Ovary (tissue), 3 donors: Measurements from ENCODE around the gene ZNFX1.

Source experiments
- CTCF ChIP-seq, 3 donors: fragments of 450-650 bp in 2 of 3; fragments of 200-600 bp in 1 of 3; IDR thresholded peaks; one replicate each; pipeline versions ENCODE4 v1.5.1 to v1.8.0; 2016 to 2022; ENCODE audit warnings: antibody characterized with exemption in 3 of 3, mild to moderate bottlenecking in 1 of 3
- EP300 ChIP-seq: sonication (generic); formaldehyde crosslinking; IDR thresholded peaks from one replicate; pipeline ENCODE4 v1.6.1; 2017; ENCODE audit warnings: antibody characterized with exemption
- POLR2A ChIP-seq: fragments of 450-650 bp; IDR thresholded peaks from one replicate; pipeline ENCODE4 v1.6.1; 2017; ENCODE audit warnings: antibody characterized with exemption, mild to moderate bottlenecking, moderate library complexity
- donor health status: DM: no; HTN: no; CAD: no.

- TF ChIP-seq EP300 = no peak
- no peak for TF ChIP-seq CTCF (IDR thresholded peaks at IDR 0.05)
- TF ChIP-seq POLR2A = no peak
These were observed 70.8 kb downstream of the ZNFX1 start for GRCh38 chr20:49207076-49207475.
